ENCODE measurements around the gene ZNF654. TPM values are rescaled to one million over a fixed set of nuclear protein-coding genes. Genes with fewer than 3 reads are reported as not detected.

The ZNF654 gene
- total and polyA plus RNA-seq, 9 of the 15 experiments (the other 6 are each of a cell fraction or from before 2014, with no cell fraction given), result 2.4 to 8.6 (median 5.1) TPM

- peak overlapping the region; percentile 13; the same call in 1 of the 3 replicates for H3K27ac ChIP-seq (ENCODE audit: extremely low read depth, low read depth, low read length)
- H3K4me2 ChIP-seq (ENCODE audit: insufficient read depth, low read length), result peak overlapping the region; percentile 76
- intact Hi-C loops (cut with micrococcal nuclease) (no loop called here), in situ Hi-C loops (cut with MboI) (no loop called here)
- peaks cover 27% of the 10 kb centered on the region for H3K36me3 ChIP-seq (ENCODE audit: control insufficient read depth, insufficient read depth, low read length)
- TF ChIP-seq ARID1B (IDR thresholded peaks at IDR 0.05) (no peak), NFE2L1 (tag; IDR thresholded peaks at IDR 0.05; ENCODE audit: borderline replicate concordance, low read depth) (no peak), ZBTB1 (CRISPR knock-in tag; IDR thresholded peaks at IDR 0.05; ENCODE audit: borderline replicate concordance, low read depth) (no peak), DACH1 (IDR thresholded peaks at IDR 0.05; ENCODE audit: partially characterized antibody) (no peak), LARP7 (IDR thresholded peaks at IDR 0.05) (no peak), RFX1 (IDR thresholded peaks at IDR 0.05) (no peak), BRF1 (IDR thresholded peaks at IDR 0.05; ENCODE audit: borderline replicate concordance, extremely low read depth, insufficient read length) (no peak), MAZ (CRISPR knock-in tag; conservative IDR thresholded peaks at IDR 0.05 in 1 of 2, IDR thresholded peaks at IDR 0.05 in 1 of 2) (no peak), KDM5B (IDR thresholded peaks at IDR 0.05; ENCODE audit: insufficient replicate concordance, low read depth, low read length) (no peak), GMEB1 (CRISPR knock-in tag; IDR thresholded peaks at IDR 0.05) (no peak)
- peaks cover 5 to 8% of the 10 kb centered on the region in 2 experiments; a peak in 2 of 5 replicates for H3K4me1 ChIP-seq (replicated peaks in 1 of 2; ENCODE audit: control insufficient read depth in 2 of 2, insufficient read depth in 2 of 2, low read length in 2 of 2)
- no peak overlapping the region for H2AFZ ChIP-seq (ENCODE audit: low read depth, low read length)
- ChIA-PET POLR2A (interaction anchor here (0.8 to 1.7 kb wide), 2 partner anchors 92 to 353 kb away, joined by 4 read pairs; partner anchors contain the start of genes CGGBP1 and ZNF654), CTCF (ENCODE audit: low intra/inter-chr PET ratio) (no interaction called here)
- ATAC-seq, result no peak
- FAIRE-seq, result no peak
- H4K20me1 ChIP-seq (replicated peaks; ENCODE audit: control insufficient read depth, insufficient read depth, low read length), result no peaks in the 10 kb centered on the region
- DNase-seq (ENCODE audit: extremely low read depth in 1 of 4, low spot score in 3 of 4), result no peak
- no TSS peak for BruUV-seq (replicated peaks)
- H3K79me2 ChIP-seq (ENCODE audit: control insufficient read depth, insufficient read depth, low read length), result peaks cover 83% of the 10 kb centered on the region
- WGBS (ENCODE audit: insufficient coverage, low coverage, missing lambda C conversion rate), result 12% methylated on average over 4 of the region's 4 CpGs
- H3K4me3 ChIP-seq, result peak overlapping the region; percentile 93
- H3K27me3 ChIP-seq (ENCODE audit: control insufficient read depth in 2 of 2, insufficient read depth in 2 of 2, low read length in 2 of 2), result no peaks in the 10 kb centered on the region
- H3K9ac ChIP-seq (ENCODE audit: insufficient read depth in 1 of 2, low read depth in 2 of 2, low read length in 2 of 2), result peak overlapping the region in 1 of 2 experiments; percentile 91; a peak in 2 of 4 replicates
- H3K9me3 ChIP-seq (replicated peaks; ENCODE audit: control insufficient read depth, insufficient read depth, low read depth, low read length), result no peaks in the 10 kb centered on the region
- no peaks in the 10 kb centered on the region for H3K9me1 ChIP-seq (ENCODE audit: control insufficient read depth, insufficient read depth, low read length)
Observed at GRCh38 chr3:88151358-88151757, 92.3 kb downstream of the ZNF654 start.

Data from K562 (cell line).